Measurements from ENCODE around the gene KRT2. TPM values are rescaled to one million over a fixed set of nuclear protein-coding genes. Genes with fewer than 3 reads are reported as not detected.
A peak's percentile ranks its signal among the peaks of the same experiment; 100 is the strongest.

The KRT2 gene
- total and polyA plus RNA-seq, 4 donors: not detected

- peaks cover 0 to 2% (median 0%) of the 10 kb centered on the region in 4 donors for H3K27me3 ChIP-seq (ENCODE audit: control insufficient read depth in 4 of 4, insufficient read depth in 4 of 4, low read length in 3 of 4)
- 63% methylated on average over 12 of the region's 12 CpGs for WGBS
- H3K27ac ChIP-seq (ENCODE audit: low read depth in 1 of 2, low read length in 2 of 2): no peak overlapping the region
- H3K36me3 ChIP-seq (ENCODE audit: control insufficient read depth in 4 of 4, insufficient read depth in 3 of 4, low read depth in 1 of 4, low read length in 3 of 4): no peaks in the 10 kb centered on the region
- DNase-seq (ENCODE audit: low spot score): no peak
- no peak overlapping the region for H3K4me3 ChIP-seq (ENCODE audit: low read depth in 1 of 3, low read length in 3 of 3)
- no peak for TF ChIP-seq RAD21 (IDR thresholded peaks at IDR 0.05)
- TF ChIP-seq RXRA (IDR thresholded peaks at IDR 0.05): no peak
- no peak for TF ChIP-seq NR2F2 (IDR thresholded peaks at IDR 0.05)
- peak; percentile 54 for TF ChIP-seq REST (IDR thresholded peaks at IDR 0.05)
- no peaks in the 10 kb centered on the region for H3K4me1 ChIP-seq (ENCODE audit: control insufficient read depth in 4 of 4, insufficient read depth in 4 of 4, low read length in 3 of 4)
- no peak overlapping the region for H3K9ac ChIP-seq (ENCODE audit: low read depth in 1 of 2, low read length in 2 of 2)
- H3K9me3 ChIP-seq (ENCODE audit: control insufficient read depth in 4 of 4, low read length in 3 of 4): peaks cover 0 to 2% (median 0%) of the 10 kb centered on the region in 4 donors
Observed at GRCh38 chr12:52650520-52651081, 1.4 kb downstream of the KRT2 start.

- no peak for TF ChIP-seq NR2F2 (IDR thresholded peaks at IDR 0.05)
- TF ChIP-seq RXRA (IDR thresholded peaks at IDR 0.05): no peak
- TF ChIP-seq REST (IDR thresholded peaks at IDR 0.05): no peak
- no peak for TF ChIP-seq ZBTB33 (IDR thresholded peaks at IDR 0.05)
- TF ChIP-seq HNF4A (conservative IDR thresholded peaks at IDR 0.05): no peak
- no peak for TF ChIP-seq EGR1 (IDR thresholded peaks at IDR 0.05; ENCODE audit: low read depth in 2 of 2)
- no peak for TF ChIP-seq SP1 (IDR thresholded peaks at IDR 0.05)
- TF ChIP-seq RAD21 (IDR thresholded peaks at IDR 0.05): no peak
- TF ChIP-seq FOXA2 (IDR thresholded peaks at IDR 0.05): no peak
- TF ChIP-seq HNF4G (IDR thresholded peaks at IDR 0.05): no peak
- no peak for TF ChIP-seq MAX (IDR thresholded peaks at IDR 0.05)
- no peak for TF ChIP-seq CTCF (IDR thresholded peaks at IDR 0.05; ENCODE audit: low read depth, low read length, missing input control)
- TF ChIP-seq GABPA (IDR thresholded peaks at IDR 0.05 in 1 of 2, conservative IDR thresholded peaks at IDR 0.05 in 1 of 2): no peak
- no peaks in the 10 kb centered on the region for H3K36me3 ChIP-seq (ENCODE audit: control insufficient read depth in 4 of 4, insufficient read depth in 3 of 4, low read depth in 1 of 4, low read length in 3 of 4)
- H3K4me1 ChIP-seq (ENCODE audit: control insufficient read depth in 4 of 4, insufficient read depth in 4 of 4, low read length in 3 of 4): no peaks in the 10 kb centered on the region
- H3K9me3 ChIP-seq (ENCODE audit: control insufficient read depth in 4 of 4, low read length in 3 of 4): peaks cover 0 to 2% (median 0%) of the 10 kb centered on the region in 4 donors
- DNase-seq (ENCODE audit: low spot score): no peak
- H3K4me3 ChIP-seq (ENCODE audit: low read depth in 1 of 3, low read length in 3 of 3): no peak overlapping the region
- WGBS: 68% methylated on average over 6 of the region's 6 CpGs
- no peak overlapping the region for H3K27ac ChIP-seq (ENCODE audit: low read depth in 1 of 2, low read length in 2 of 2)
- H3K9ac ChIP-seq (ENCODE audit: low read depth in 1 of 2, low read length in 2 of 2): no peak overlapping the region
- H3K27me3 ChIP-seq (ENCODE audit: control insufficient read depth in 4 of 4, insufficient read depth in 4 of 4, low read length in 3 of 4): no peaks in the 10 kb centered on the region
Observed at GRCh38 chr12:52649066-52649465, 2.9 kb downstream of the KRT2 start.

All from liver (tissue), 9 donors.